Measurements from ENCODE around the gene TMEM121B. TPM values are rescaled to one million over a fixed set of nuclear protein-coding genes. Genes with fewer than 3 reads are reported as not detected.

The TMEM121B gene
- total and polyA plus RNA-seq, 2 donors (not counting 1 experiment from before 2014, with no cell fraction given): 0.12 TPM; not detected in 1

- Histone ChIP-seq H3K9ac (ENCODE audit: low read length) (peak overlapping the region; percentile 91), H3K36me3 (replicated peaks in 1 of 2; ENCODE audit: control extremely low read depth in 1 of 2, control insufficient read depth in 1 of 2, extremely low read depth in 1 of 2, insufficient read depth in 2 of 2, low read length in 1 of 2) (no peaks in the 10 kb centered on the region), H3K27me3 (replicated peaks in 1 of 4; ENCODE audit: control extremely low read depth in 1 of 4, control insufficient read depth in 3 of 4, insufficient read depth in 4 of 4, low read length in 3 of 4) (no peaks in the 10 kb centered on the region), H3K4me3 (ENCODE audit: control extremely low read depth in 1 of 5, extremely low read depth in 1 of 5, insufficient read depth in 1 of 5, low read depth in 2 of 5, low read length in 4 of 5) (peak overlapping the region in 4 of 5 experiments; percentile 80 to 97 (median 84)), H2AFZ (ENCODE audit: insufficient read depth, low read depth, low read length, poor library complexity, severe bottlenecking) (peak overlapping the region; percentile 97), H3K27ac (ENCODE audit: low read length in 2 of 2) (no peak overlapping the region), H3K4me1 (ENCODE audit: control insufficient read depth in 2 of 2, insufficient read depth in 2 of 2, low read length in 2 of 2) (peaks cover 25 to 36% of the 10 kb centered on the region in 2 donors), H3K4me2 (replicated peaks; ENCODE audit: low read depth, low read length, poor library complexity, severe bottlenecking) (peak overlapping the region; percentile 96), H4K20me1 (ENCODE audit: control insufficient read depth, insufficient read depth, low read length, poor library complexity, severe bottlenecking) (peaks cover 30% of the 10 kb centered on the region), H3K79me2 (ENCODE audit: control insufficient read depth, insufficient read depth, low read length) (peaks cover 39% of the 10 kb centered on the region), H3K9me3 (ENCODE audit: control extremely low read depth in 1 of 3, control insufficient read depth in 2 of 3, insufficient read depth in 1 of 3, low read length in 2 of 3) (no peaks in the 10 kb centered on the region)
- Mint-ChIP-seq H3K27ac (peak overlapping the region; percentile 58), H3K4me1 (peaks cover 36% of the 10 kb centered on the region), H3K4me3 (peak overlapping the region; percentile 95), H3K27me3 (no peaks in the 10 kb centered on the region), H3K9me3 (ENCODE audit: insufficient read depth) (no peaks in the 10 kb centered on the region)
- POLR2A ChIA-PET: interaction anchor here (0.6 kb wide), 1 partner anchor 13 kb away, joined by 3 read pairs; no protein-coding TSS in a partner anchor
- WGBS (ENCODE audit: insufficient coverage): 93% methylated on average over 30 of the region's 33 CpGs
- intact Hi-C loops (cut with micrococcal nuclease): loop anchor here (1.0 to 10.0 kb wide), 4 partner anchors 75 to 541 kb away; partner anchors contain the start of genes ATP6V1E1 and HDHD5
- CTCF ChIA-PET: interaction anchor here (1.1 to 1.9 kb wide), 4 partner anchors 9 to 418 kb away, joined by 3 to 9 read pairs (median 4); no protein-coding TSS in a partner anchor
- ATAC-seq (ENCODE audit: low read depth) (no peak), DNase-seq (no peak)
- TF ChIP-seq EZH2 (IDR thresholded peaks at IDR 0.05; ENCODE audit: borderline replicate concordance, insufficient read depth, low read depth, low read length, poor library complexity, severe bottlenecking): no peak
- no peak for TF ChIP-seq CTCF (IDR thresholded peaks at IDR 0.05)
Observed at GRCh38 chr22:17083811-17084441, 37.2 kb downstream of the TMEM121B start.

GRCh38 chr22:17083255-17083654, 37.9 kb downstream of the TMEM121B start:
- no peaks in the 10 kb centered on the region for H3K27me3 ChIP-seq (replicated peaks in 1 of 4; ENCODE audit: control extremely low read depth in 1 of 4, control insufficient read depth in 3 of 4, insufficient read depth in 4 of 4, low read length in 3 of 4)
- DNase-seq (no peak), ATAC-seq (ENCODE audit: low read depth) (no peak)
- H3K27me3 Mint-ChIP-seq: no peaks in the 10 kb centered on the region
- H2AFZ ChIP-seq (ENCODE audit: insufficient read depth, low read depth, low read length, poor library complexity, severe bottlenecking): no peak overlapping the region
- peaks cover 33% of the 10 kb centered on the region for H3K79me2 ChIP-seq (ENCODE audit: control insufficient read depth, insufficient read depth, low read length)
- H3K36me3 ChIP-seq (replicated peaks in 1 of 2; ENCODE audit: control extremely low read depth in 1 of 2, control insufficient read depth in 1 of 2, extremely low read depth in 1 of 2, insufficient read depth in 2 of 2, low read length in 1 of 2): no peaks in the 10 kb centered on the region
- no peak overlapping the region for H3K27ac ChIP-seq (ENCODE audit: low read length in 2 of 2)
- H4K20me1 ChIP-seq (ENCODE audit: control insufficient read depth, insufficient read depth, low read length, poor library complexity, severe bottlenecking): peaks cover 24% of the 10 kb centered on the region
- peak overlapping the region; percentile 58 for H3K27ac Mint-ChIP-seq
- no CpG with 5 or more reads among the region's 5 CpGs for WGBS (ENCODE audit: insufficient coverage)
- H3K4me1 Mint-ChIP-seq: peaks cover 35% of the 10 kb centered on the region
- no peak overlapping the region for H3K4me3 ChIP-seq (ENCODE audit: control extremely low read depth in 1 of 5, extremely low read depth in 1 of 5, insufficient read depth in 1 of 5, low read depth in 2 of 5, low read length in 4 of 5)
- intact Hi-C loops (cut with micrococcal nuclease): loop anchor here (10.0 kb wide), 1 partner anchor 542 kb away; the partner anchor contains the start of gene ATP6V1E1
- POLR2A ChIA-PET: no interaction called here
- peak overlapping the region; percentile 95 for H3K4me3 Mint-ChIP-seq
- no peak overlapping the region for H3K9ac ChIP-seq (ENCODE audit: low read length)
- no peaks in the 10 kb centered on the region for H3K9me3 Mint-ChIP-seq (ENCODE audit: insufficient read depth)
- no peak overlapping the region for H3K4me2 ChIP-seq (replicated peaks; ENCODE audit: low read depth, low read length, poor library complexity, severe bottlenecking)
- CTCF ChIA-PET: interaction anchor here (1.2 to 1.9 kb wide), 3 partner anchors 8 to 88 kb away, joined by 3 to 9 read pairs (median 3); no protein-coding TSS in a partner anchor
- H3K9me3 ChIP-seq (ENCODE audit: control extremely low read depth in 1 of 3, control insufficient read depth in 2 of 3, insufficient read depth in 1 of 3, low read length in 2 of 3): no peaks in the 10 kb centered on the region
- no peak for TF ChIP-seq EZH2 (IDR thresholded peaks at IDR 0.05; ENCODE audit: borderline replicate concordance, insufficient read depth, low read depth, low read length, poor library complexity, severe bottlenecking)
- TF ChIP-seq CTCF (IDR thresholded peaks at IDR 0.05): no peak
- H3K4me1 ChIP-seq (ENCODE audit: control insufficient read depth in 2 of 2, insufficient read depth in 2 of 2, low read length in 2 of 2): peaks cover 25 to 34% of the 10 kb centered on the region in 2 donors
